Brain pericyte (primary cell): ENCODE measurements around the gene MZF1.

Experiments
- DNase-seq: peaks from one replicate; pipeline ENCODE4 v3.0.0-alpha.2; 2012; ENCODE audit warnings: low read depth, low spot score

MZF1 gene

DNA sequence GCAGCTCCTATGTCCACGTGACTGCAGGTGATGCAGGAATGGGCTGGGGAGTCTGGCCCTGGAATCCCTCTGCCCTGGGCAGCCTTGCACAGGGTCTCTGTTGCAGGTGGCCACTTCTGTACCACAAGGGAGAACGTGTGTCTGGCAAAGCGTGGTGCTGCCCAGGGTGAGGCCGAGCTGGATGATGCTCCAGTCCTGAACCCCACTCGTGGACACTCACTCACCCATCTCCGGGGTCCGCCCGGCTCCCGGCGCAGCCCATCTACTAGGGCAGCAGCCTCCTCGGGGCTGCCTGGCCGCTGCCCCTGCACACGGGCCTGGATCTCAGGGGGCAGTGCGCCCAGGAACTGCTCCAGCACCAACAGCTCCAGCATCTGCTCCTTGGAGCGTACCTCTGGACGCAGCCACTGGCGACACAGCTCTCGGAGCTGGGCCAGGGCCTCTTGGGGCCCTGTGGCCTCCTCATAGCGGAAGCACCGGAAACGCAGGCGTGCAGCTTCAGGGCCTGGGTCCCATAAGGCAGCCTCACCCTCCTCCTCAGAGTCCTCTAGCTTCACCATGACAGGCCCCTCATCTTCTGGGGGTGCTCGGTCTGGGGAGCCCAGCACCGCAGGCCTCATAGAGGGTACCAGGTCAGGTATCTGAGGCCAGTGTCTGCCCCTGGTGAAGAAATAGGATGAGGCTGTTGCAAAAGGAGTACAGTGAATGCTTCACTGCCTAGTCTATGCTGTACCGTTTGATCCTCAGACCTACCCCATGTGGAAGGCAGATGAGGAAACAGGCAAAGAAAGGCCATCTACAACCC lies 2.2 kb downstream of the MZF1 start:
- no peak for DNase-seq

DNA sequence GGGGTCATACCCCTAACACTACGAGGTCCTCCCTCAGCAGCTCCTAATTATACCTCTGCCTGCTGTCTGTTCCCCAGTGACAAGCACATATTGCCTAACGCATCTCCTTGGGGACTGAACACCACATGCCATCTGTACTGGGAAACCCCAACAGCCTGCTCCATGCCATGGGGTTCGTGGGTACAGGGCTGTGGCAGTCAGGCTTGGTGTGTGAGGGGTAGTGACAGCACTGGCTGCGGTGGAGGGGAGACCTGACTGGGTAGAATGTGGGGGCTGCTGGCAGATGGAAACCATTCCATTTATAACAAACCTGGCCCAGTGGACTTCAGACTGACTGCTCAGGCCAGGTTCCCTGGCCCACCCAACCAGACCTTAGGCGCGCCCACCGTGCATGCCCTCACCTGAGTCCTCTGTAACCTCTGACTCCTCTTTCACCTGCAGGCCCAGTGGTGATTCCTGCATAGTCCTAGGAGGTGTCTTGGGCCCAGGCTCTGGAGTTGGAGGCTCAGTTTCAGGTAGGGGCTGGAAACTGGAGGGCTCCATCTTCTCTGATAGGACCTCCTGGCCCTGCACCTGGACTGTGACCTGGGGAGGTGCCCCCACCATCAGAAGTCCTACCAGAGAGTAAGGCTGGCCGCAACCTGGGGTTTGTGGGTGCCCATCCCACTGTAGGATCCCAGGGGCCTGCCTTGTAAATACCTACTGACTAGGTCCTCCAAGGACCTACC lies 3.0 kb downstream of the MZF1 start:
- DNase-seq = no peak

DNA sequence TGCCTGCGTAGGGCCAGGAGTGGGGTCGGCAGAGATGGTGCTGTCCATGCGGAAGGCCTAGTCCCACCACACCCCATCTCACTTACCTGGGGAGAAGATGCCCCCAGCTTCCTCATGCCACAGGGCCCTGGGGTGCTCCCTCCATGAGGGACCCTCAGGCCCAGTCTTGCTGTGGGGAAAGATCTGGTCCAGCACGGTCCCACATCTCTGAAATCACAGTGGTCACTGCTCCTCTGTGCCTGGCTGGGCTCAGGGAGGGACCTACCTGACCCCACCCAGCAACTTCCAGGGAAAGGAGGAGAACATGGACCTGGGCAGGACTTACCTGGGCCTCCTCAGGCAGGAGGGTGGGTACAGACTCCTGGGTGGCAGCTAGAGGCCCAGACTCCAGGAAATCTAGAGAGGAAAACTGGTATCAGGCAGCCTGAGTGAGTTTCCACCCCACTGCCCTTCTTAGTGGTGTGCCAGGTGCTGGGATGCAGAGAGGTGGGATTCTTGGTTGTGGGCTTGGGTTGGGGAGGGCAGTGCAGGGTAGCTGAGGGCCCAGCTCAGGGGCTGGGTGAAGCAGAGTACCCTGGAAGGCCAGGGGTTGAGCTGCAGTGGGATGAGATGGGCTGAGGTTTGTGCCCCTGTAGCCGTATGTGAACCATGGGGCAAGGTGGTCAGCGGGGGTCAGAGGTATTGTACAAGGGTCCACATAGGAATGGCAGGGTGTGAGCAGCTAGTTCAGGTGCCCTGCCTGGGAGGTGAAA lies 3.8 kb downstream of the MZF1 start:
- no peak for DNase-seq

DNA sequence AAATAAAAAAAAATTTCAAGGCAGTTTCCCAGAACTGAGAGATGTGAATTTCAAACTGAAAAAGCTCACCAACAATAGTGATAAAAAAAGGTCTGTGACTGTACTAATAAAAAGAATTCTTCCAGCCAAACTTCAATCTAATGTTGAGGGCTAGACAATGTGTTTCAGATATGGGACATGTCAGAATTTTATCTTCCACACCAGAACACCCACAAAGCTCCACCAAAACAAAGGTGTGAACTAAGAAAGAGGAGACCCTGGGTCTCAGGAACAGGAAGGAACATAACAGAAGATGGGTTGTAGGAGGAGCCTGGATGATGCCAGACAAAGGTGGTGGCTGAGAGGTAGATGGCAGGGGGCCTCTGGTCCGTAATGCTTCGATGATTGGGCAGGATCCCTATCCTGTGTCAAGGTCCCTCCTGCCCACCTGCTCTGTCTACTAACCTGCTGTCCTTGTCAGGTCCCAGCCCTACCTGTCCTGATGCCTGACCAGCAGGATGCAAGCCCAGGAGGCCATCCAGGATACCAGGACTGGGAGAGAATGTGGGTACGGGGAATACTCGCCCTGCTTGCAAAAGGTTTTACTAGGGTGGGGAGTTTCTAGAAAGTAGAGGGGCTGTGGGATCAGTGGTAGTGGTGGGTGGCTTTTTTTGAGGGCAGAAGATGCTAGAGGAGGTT lies 4.5 kb downstream of the MZF1 start:
- DNase-seq = no peak

DNA sequence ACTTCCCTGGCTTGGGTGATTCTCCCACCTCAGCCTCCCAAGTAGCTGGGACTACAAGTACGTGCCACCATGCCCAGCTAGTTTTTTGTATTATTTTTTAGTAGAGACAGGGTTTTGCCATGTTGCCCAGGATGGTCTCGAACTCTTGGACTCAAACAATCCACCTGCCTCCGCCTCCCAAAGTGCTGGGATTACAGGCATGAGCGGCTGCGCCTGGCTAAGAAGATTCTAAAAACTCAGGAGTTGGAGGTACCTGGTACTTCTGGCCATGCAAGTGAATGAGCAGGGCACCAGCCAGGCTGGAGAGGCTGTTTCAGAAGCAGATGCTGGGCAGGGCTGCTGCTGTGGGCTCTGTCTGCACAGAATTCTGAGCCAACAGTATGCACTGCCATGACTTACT lies 6.1 kb downstream of the MZF1 start:
- no peak for DNase-seq

DNA sequence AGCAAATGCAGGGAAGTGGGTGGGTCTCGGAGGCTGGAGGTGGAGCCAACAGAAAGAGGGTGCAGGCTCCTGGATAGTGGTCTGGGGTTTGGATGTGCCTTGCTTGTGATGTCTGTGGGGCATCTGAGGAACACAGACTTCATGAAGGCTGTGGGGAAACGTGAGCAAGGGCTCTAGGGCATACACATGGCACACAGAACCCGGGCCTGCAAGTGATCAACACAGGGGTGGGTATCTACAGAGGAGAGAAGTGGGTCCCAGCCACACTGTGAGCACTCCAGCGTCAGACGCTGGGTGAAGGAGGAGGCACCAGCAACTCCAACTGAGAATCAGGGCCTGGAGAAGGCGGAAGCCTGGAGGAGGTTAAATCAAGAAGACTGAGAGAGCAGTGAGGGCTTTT lies 9.3 kb downstream of the MZF1 start:
- DNase-seq = no peak

DNA sequence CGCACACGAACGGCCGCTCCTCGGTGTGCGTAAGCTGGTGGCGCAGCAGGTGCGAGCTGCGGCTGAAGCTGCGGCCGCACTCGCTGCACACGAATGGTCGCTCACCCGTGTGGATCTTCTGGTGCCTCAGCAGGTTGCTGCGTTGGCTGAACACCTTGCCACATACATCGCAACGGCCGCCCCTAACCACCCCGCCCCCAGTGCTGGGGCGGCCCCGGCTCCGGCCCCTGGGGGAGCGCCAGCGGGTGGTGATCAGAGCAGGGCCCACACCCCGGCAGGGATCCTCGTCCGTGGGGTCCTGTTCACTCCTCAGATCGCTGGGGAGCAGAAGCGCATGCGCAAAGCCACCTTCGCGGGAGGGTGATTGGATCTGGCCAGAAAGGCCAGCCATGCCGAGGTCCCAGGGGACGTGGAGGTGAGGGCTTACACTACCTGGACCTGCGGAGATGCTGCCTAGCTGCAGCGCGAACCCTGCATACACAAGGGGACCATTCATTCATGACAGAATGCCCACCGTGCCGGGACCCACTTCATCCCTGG lies 10.0 kb downstream of the MZF1 start:
- DNase-seq = no peak

DNA sequence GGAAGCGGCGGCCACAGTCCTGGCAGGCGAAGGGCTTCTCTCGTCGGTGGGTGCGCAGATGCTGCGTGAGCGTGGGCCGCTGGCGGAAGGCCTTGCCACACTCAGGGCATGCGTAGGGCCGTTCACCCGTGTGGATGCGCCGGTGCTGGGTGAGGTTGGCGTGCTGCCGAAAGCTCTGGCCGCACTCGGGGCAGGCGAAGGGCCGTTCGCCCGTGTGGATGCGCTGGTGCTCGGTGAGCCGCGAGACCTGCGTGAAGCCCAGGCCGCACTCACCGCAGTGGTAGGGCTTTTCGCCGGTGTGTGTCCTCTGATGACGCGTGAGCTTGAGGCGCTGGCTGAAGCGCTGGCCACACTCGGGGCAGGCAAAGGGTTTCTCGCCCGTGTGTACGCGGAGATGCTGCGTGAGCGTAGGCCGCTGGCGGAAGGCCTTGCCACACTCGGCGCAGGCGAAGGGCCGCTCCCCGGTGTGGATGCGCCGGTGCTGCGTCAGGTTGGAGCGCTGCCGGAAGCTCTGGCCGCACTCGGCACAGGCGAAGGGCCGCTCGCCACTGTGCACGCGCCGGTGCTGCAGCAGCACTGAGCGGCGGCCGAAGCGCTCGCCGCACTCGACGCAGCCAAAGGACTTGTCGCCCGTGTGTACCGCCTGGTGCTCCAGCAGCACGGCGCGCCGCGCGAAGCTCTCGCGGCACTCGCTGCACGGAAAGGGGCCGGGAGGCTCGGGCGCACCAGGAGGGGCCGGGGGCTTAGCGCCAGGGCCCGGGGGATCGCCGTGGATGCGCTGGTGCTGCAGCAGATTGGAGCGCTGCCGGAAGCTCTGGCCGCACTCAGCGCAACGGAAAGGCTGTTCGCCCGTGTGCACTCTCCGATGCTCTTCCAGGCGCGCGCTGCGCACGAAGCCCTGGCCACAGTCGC lies 10.8 kb downstream of the MZF1 start:
- no peak for DNase-seq

DNA sequence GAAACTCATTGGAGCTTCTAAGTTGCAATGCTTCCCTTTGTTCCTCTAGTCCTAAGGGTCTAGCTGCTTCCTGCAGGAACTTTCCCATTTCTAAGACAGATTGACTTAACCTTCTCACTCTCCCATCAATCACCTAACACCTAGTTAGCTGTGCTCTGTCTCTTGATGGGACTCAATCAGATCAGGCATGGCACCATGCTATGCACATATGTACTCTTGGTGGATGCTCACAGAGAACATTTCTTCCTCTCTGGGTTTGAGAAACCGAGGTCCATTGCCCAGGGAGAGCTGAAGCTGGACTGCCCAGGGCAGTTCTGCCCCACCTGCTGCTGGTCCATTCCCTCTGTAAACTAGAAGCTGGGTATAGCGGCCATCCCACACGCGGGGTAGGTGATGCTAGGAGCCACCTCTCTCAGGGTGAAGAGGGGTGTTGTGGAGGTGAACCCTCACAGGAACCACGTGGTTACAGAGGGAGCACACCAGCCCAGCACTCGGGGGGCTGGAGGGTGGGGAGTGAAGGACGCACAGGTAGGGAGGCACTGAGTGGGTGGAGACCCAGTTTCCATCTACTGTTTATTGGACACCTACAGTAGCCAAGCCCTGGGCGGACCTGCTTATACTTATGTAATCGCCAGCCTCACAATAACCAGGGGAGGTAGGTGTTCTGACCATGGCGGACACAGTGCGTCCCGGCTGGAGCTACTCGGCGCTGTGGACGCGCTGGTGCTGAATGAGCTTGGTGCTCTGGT lies 11.6 kb downstream of the MZF1 start:
- DNase-seq = no peak

DNA sequence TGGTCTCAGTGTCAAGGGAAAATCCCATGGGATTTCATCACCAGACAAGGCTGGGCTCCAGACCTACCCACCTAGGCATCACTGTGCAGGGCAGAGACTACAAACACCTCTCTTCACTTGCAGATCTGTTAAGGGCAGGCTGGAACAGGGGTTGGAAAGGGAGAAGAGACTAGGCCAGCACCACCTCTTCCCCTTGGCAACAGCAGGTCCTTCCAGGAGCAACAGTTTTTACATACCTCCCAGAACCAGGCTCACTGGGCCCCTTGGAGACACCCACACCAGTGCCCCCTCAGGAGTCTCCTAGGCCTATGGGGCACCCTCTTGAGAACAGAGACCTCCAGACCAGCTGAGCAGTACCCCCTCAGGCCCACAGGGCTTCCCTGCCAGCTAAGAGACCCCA lies 12.2 kb downstream of the MZF1 start:
- no peak for DNase-seq

DNA sequence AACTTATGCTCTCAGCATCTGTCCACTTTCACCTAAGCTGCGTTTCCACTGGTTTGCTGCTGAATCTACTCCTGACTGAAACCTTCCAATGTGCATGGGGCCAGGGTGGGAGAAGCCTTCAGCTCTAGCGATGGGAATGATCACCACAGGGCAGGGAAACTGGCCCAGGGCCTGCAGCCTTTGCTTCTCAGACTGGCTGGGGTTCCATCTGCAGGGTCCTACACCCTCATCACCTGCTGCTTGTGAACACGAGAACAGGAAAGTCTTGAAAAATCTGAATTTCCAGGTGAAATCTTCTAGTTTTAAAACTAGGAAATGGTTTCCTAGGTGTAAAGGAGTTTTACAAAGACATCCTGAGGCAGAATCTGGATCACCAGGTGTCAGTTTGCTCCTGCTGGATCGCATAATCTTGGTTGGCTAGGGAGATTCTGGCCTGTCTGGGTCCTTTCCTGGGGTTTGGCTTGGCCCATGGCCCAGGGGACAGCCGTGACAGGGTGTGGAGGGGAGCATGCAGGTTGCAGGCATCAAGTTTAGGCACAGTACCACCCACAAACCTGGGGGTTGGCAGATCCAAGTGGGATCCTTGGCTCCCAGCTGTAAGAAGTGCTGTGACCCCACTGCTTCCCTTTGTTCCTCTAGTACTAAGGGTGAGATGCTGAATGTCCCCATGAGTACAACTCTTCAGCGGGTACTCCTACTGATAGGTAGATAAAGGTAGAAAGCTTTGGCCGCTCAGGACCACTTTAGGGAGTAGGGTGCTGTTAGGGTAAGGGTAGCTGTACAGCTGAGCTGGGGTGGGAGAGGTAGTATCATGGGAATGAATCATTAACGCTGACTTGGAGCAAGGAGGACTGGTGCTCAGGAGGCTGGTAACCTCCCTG lies 12.9 kb downstream of the MZF1 start:
- no peak for DNase-seq

DNA sequence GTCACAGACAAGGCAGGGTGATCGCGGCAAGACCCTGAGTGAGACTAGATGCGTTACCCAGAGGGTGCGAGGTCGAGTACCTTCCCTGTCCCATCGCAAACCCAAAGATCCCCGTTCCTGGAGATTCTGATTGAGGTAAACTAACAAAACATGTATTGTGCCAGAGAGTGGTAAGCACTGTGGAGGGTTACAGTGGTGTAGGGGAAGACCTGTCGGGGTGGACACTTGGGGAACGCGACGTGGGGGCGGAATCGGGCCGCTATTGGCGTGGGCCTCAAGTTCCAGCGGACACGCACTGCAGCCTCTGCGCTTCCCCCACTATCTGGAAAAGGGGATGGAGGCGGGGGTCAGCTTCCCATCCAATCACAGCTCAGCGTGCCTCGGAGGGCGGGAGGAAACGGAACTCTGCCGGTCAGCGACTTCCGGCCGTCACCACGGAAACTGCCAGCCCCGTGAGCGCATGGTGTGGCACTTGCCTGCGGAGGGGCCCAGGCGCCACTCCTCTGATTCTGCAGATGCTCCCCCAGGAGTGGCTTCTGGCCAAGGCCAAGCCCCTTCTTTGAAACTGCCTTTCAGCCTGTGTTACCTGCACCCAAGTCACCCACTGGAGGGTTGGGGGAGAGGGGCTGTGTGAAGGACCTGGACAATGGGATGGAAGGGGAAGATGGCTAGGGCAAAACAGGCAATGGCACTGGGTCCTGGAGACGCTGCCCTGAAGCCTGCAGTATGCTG lies 13.7 kb downstream of the MZF1 start:
- no peak for DNase-seq

DNA sequence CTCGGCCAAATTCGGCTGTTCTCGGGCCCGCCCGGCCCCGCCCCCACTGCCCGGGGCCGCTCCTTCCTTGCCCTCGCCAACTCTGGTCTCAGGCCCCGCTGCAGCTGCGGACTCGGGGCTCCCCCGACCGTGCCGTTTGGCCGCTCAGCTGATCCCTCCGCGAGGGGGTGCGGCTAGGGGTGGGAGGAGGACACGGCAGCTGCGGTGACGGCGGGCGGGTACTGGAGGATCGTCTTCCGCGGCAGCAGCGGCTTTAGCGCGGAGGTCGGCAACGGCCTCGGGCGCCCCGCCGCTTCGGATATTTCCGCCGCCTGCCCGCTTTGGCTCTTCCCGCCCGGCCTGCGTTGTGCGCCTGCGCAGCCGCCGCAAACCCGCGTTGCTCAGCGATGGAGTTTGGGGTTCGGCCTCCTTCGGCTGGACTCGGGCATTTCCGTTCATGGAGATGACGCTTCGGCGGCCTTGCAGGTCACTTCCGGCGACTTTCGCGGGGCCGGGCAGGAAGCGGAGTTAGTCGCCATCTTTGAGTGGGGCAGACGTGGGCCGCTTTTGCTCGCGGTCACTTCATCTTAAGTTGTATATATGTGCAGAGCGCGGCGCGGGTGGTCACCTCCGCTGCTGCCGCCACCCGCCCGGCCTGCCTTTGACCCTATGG lies 14.4 kb downstream of the MZF1 start:
- peak; percentile 97 for DNase-seq

DNA sequence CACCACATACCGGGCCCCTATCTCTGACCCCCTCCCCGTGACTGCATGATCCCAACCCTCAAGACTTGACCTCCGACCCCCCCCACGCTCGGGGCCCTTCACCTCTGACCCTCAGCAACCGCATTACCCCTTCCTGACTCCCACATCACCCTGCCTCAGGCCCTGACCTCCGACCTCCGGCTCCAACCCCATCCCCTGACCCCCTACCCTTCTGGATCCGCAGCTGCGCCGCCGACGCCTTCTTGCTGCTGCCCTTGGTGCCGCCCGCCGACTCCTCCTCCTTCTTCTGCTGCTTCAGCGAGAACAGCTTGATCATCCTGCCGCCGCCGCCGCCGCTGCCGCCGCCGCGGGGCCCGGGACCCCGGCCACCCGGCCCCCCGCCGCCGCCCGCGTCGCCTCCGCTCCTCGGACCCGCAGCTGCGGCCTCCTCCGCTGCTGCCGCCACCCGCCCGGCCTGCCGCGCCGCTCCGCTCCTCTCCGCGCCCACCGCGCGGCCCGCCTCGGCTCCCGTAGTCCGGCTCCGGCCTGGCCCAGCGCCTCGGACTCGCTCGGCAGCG lies 15.0 kb downstream of the MZF1 start, which contains the start of gene UBE2M:
UBE2M (minus strand) TSS at position 546 of the 557 bp plus-strand sequence; CDS start at position 316, 230 bp downstream.
- DNase-seq = no peak

DNA sequence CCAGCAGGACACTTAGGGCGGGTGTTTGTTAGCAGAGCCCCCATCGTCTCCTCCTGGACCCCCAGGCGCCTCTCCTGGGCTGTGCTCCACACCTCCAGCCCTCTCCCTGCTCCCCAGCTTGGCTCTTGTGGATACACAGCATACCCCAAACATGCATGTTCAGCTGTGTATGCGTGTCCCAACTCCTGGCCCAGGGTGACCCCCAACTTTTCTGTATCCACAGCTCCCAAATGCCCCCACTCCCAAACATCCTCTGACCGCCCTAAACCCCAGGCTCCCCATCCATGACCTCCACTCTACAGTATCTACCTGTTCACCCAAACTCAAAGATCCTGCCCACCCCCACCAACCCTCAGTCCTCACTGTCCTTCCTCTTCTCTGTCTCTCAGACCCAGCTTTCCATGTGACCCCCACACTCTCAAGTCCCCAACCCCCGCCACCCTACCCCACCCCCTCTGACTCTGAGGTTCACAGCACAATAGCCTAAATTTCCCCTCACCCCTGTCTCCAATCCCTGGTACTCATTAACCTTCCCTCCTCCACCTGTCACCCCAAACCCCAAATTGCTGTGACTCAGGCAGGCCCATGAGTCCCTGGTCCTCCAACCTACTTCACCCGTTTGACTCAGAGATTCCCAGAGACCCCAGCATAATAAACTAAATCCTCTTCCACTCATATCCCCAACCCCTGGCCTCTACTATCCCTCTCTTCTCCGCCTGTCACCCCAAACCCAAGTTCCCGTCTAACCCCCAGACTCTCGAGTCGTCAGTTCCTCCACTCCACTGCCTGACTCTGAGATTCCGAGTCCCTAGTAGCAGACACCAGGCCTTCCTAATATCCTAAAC lies 15.7 kb downstream of the MZF1 start:
- no peak for DNase-seq

DNA sequence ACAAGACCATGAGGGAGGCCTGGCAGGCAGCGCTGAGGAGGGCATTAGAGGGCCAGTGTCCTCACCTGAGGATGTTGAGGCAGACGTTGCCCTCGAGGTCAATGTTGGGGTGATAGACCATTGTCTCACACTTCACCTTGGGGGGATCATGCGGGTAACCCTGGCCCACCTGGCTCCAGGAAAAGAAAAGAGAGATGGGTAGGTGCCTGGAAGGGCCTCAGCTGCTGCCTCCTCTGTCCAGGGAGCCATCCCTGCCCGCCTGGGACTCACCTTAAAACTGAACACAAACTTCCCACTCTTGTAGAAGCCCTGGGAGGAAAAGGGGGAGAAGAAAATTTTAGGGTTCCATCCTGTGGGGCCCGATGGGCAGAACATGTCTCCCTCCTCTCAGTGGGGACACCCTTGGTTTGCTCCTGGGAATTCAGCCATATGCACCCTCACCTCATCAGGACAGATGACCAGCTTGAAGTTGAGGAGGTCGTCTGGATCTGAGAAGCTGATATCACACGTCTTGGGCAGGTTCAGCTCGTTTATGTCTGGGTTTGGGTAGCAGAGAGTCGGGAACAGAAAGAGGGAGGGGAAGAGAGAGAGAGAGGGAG lies 16.4 kb downstream of the MZF1 start:
- no peak for DNase-seq
